Lung (tissue), 12 donors: ENCODE measurements around the gene HLA-DQB1. TPM values are rescaled to one million over a fixed set of nuclear protein-coding genes. Genes with fewer than 3 reads are reported as not detected.

Source experiments
- ATAC-seq: fragments of 200-7000 bp; cut with Tn5 transposase; one replicate; pipeline ENCODE4 v1.9.1; 2020; ENCODE audit warnings: moderate number of reproducible peaks; ENCODE audit not compliant: insufficient read depth, low FRiP score
- DNase-seq, 3 donors: peaks; one replicate each; pipeline ENCODE4 v3.0.0-alpha.2; 2013 to 2017
- H3K27ac ChIP-seq, 2 donors: one replicate each; pipeline ENCODE4 v1.5.1; 2013; ENCODE audit warnings: mild to moderate bottlenecking in 2 of 2, moderate library complexity in 2 of 2, control low read depth in 1 of 2, inconsistent platforms in 1 of 2, low read depth in 1 of 2, low read length in 1 of 2
- H3K27me3 ChIP-seq, 3 donors: one replicate each; pipeline ENCODE4 v1.5.1; 2013; ENCODE audit warnings: low read length in 2 of 3; ENCODE audit not compliant: control insufficient read depth in 3 of 3, insufficient read depth in 3 of 3
- H3K36me3 ChIP-seq, 4 donors: one replicate each; pipeline ENCODE4 v1.5.1; 2013; ENCODE audit warnings: low read length in 4 of 4, mild to moderate bottlenecking in 1 of 4, moderate library complexity in 1 of 4; ENCODE audit not compliant: control insufficient read depth in 4 of 4, insufficient read depth in 4 of 4
- H3K4me1 ChIP-seq, 5 donors: one replicate each; pipeline ENCODE4 v1.5.1; 2013; ENCODE audit warnings: low read length in 5 of 5, mild to moderate bottlenecking in 2 of 5, moderate library complexity in 1 of 5; ENCODE audit not compliant: control insufficient read depth in 5 of 5, insufficient read depth in 5 of 5
- H3K4me3 ChIP-seq: one replicate; pipeline ENCODE4 v1.5.1; 2013; ENCODE audit warnings: mild to moderate bottlenecking, control low read depth, moderate library complexity
- H3K9ac ChIP-seq, 2 donors: one replicate each; pipeline ENCODE4 v1.5.1; 2013; ENCODE audit warnings: low read length in 2 of 2, control low read depth in 1 of 2; ENCODE audit not compliant: insufficient read depth in 1 of 2
- H3K9me3 ChIP-seq, 4 donors: one replicate each; pipeline ENCODE4 v1.5.1; 2013; ENCODE audit warnings: low read length in 3 of 4, mild to moderate bottlenecking in 1 of 4, moderate library complexity in 1 of 4; ENCODE audit not compliant: control insufficient read depth in 4 of 4, insufficient read depth in 3 of 4
- CTCF ChIP-seq: IDR thresholded peaks from 2 replicates; pipeline ENCODE4 v1.5.1; 2012; ENCODE audit warnings: mild to moderate bottlenecking; ENCODE audit errors: control extremely low read depth, extremely low read depth
- WGBS, 2 donors: extraction: QIAGEN DNeasy Blood & Tissue Kit; methylation state at CpG; one replicate each; pipeline ENCODE4 v1.1.7; 2013; 5-methylcytosine and 5-hydroxymethylcytosine counted together
- polyA plus RNA-seq, 2 donors: library from polyadenylated mRNA; stranded (reverse); fragments of 200-250 nt; gene quantifications; one replicate each; pipeline ENCODE4 v1.2.1, GENCODE V29; 2013
- total RNA-seq, 2 donors: library from RNA; depleted of rRNA in 1 of 2; stranded (reverse); fragments of >200 nt in 1 of 2; gene quantifications; one replicate each; pipeline ENCODE4 v1.2.1, GENCODE V29; 2014 to 2021
- donor health status: control.
- donor health status: control.
- donor health status: Bipolar disorder and iron deficiency.
- donor health status: healthy.
- donor health status: DM: yes; HTN: yes; CAD: no.

Gene HLA-DQB1
- total and polyA plus RNA-seq, 4 donors: 4.1 to 1,148 (median 102) TPM

GRCh38 chr6:32664827-32665362 is 1.6 kb downstream of the HLA-DQB1 start:
- Histone ChIP-seq H3K27me3 (peaks cover 0 to 5% (median 4%) of the 10 kb centered on the region in 3 donors), H3K27ac (peak overlapping the region; percentile 17 to 85), H3K4me1 (peaks cover 0 to 8% (median 0%) of the 10 kb centered on the region in 5 donors), H3K4me3 (peak overlapping the region; percentile 29), H3K36me3 (peaks cover 0 to 18% (median 0%) of the 10 kb centered on the region in 4 donors), H3K9ac (no peak overlapping the region), H3K9me3 (peaks cover 0 to 2% (median 0%) of the 10 kb centered on the region in 4 donors)
- ATAC-seq (no peak), DNase-seq (peak; percentile 4 to 19 (median 8))
- WGBS, 2 donors: 1% methylated on average over 40 to 47 of the region's 47 CpGs
- no peak for TF ChIP-seq CTCF

- H3K4me3 ChIP-seq: peak overlapping the region; percentile 29
- peaks cover 0 to 5% (median 4%) of the 10 kb centered on the region in 3 donors for H3K27me3 ChIP-seq
- H3K27ac ChIP-seq: peak overlapping the region in 1 of 2 donors; percentile 85
- ATAC-seq (no peak), DNase-seq (no peak)
- no peak overlapping the region for H3K9ac ChIP-seq
- peaks cover 0 to 8% (median 0%) of the 10 kb centered on the region in 5 donors for H3K4me1 ChIP-seq
- no peak for TF ChIP-seq CTCF
- peaks cover 0 to 22% (median 0%) of the 10 kb centered on the region in 4 donors for H3K36me3 ChIP-seq
- peaks cover 0 to 2% (median 0%) of the 10 kb centered on the region in 4 donors for H3K9me3 ChIP-seq
- 30 to 45% methylated on average over 23 to 26 of the region's 26 CpGs for WGBS, 2 donors
Measured at GRCh38 chr6:32664354-32664753, 2.1 kb downstream of the HLA-DQB1 start.

GRCh38 chr6:32662836-32663235 is 3.6 kb downstream of the HLA-DQB1 start:
- Histone ChIP-seq H3K4me3 (no peak overlapping the region), H3K9ac (no peak overlapping the region), H3K27ac (no peak overlapping the region), H3K9me3 (peaks cover 0 to 2% (median 0%) of the 10 kb centered on the region in 4 donors), H3K27me3 (peaks cover 0 to 5% (median 4%) of the 10 kb centered on the region in 3 donors), H3K4me1 (peaks cover 0 to 5% (median 0%) of the 10 kb centered on the region in 5 donors), H3K36me3 (peaks cover 0 to 25% (median 0%) of the 10 kb centered on the region in 4 donors)
- no peak for DNase-seq
- TF ChIP-seq CTCF: no peak
- WGBS, 2 donors: 83 to 96% methylated on average over 5 of the region's 5 CpGs
- ATAC-seq: no peak

- no peak for ATAC-seq
- Histone ChIP-seq H3K9ac (no peak overlapping the region), H3K4me3 (no peak overlapping the region), H3K36me3 (peaks cover 0 to 25% (median 0%) of the 10 kb centered on the region in 4 donors), H3K4me1 (peaks cover 0 to 5% (median 0%) of the 10 kb centered on the region in 5 donors), H3K9me3 (peaks cover 0 to 2% (median 0%) of the 10 kb centered on the region in 4 donors), H3K27me3 (peaks cover 0 to 5% (median 4%) of the 10 kb centered on the region in 3 donors), H3K27ac (no peak overlapping the region)
- 72 to 95% methylated on average over 7 of the region's 7 CpGs for WGBS, 2 donors
- no peak for TF ChIP-seq CTCF
- no peak for DNase-seq
Measured at GRCh38 chr6:32662099-32662498, 4.4 kb downstream of the HLA-DQB1 start.
